HEK293 (cell line): Measurements from ENCODE around the gene SH3BP1.

Experiments used
- AEBP2 ChIP-seq: fragments of 450-650 bp; formaldehyde crosslinking; IDR thresholded peaks from 2 replicates; pipeline ENCODE4 v1.5.1; 2016; ENCODE audit warnings: missing biosample characterization, missing genetic modification characterization, borderline replicate concordance
- CTCF ChIP-seq: fragments of 450-650 bp; formaldehyde crosslinking; IDR thresholded peaks from 2 replicates; pipeline ENCODE4 v1.5.1; 2016; ENCODE audit warnings: missing biosample characterization, missing genetic modification characterization
- REST ChIP-seq: fragments of 450-650 bp; formaldehyde crosslinking; IDR thresholded peaks from 2 replicates; pipeline ENCODE4 v1.5.1; 2016; ENCODE audit warnings: missing biosample characterization, missing genetic modification characterization
- ZEB2 ChIP-seq: fragments of 450-650 bp; formaldehyde crosslinking; IDR thresholded peaks from 2 replicates; pipeline ENCODE4 v1.5.1; 2016; ENCODE audit warnings: missing biosample characterization, missing genetic modification characterization
- ZNF23 ChIP-seq: fragments of 450-650 bp; formaldehyde crosslinking; IDR thresholded peaks from 2 replicates; pipeline ENCODE4 v1.5.1; 2016; ENCODE audit warnings: missing biosample characterization, missing genetic modification characterization, borderline replicate concordance
- ZNF362 ChIP-seq: fragments of 450-650 bp; formaldehyde crosslinking; IDR thresholded peaks from 2 replicates; pipeline ENCODE4 v1.5.1; 2016; ENCODE audit warnings: missing biosample characterization, missing genetic modification characterization
- ZNF398 ChIP-seq: fragments of 450-650 bp; formaldehyde crosslinking; IDR thresholded peaks from 2 replicates; pipeline ENCODE4 v1.5.1; 2017; ENCODE audit warnings: missing biosample characterization, missing genetic modification characterization
- ZNF404 ChIP-seq: fragments of 450-650 bp; formaldehyde crosslinking; IDR thresholded peaks from 2 replicates; pipeline ENCODE4 v1.5.1; 2017; ENCODE audit warnings: missing biosample characterization, missing genetic modification characterization
- ZNF596 ChIP-seq: fragments of 450-650 bp; IDR thresholded peaks from 2 replicates; pipeline ENCODE4 v1.5.0; 2018; ENCODE audit warnings: missing biosample characterization, mild to moderate bottlenecking, missing genetic modification characterization, moderate library complexity
- ZNF785 ChIP-seq: fragments of 450-650 bp; formaldehyde crosslinking; IDR thresholded peaks from 2 replicates; pipeline ENCODE4 v1.5.1; 2016; ENCODE audit warnings: missing biosample characterization, missing genetic modification characterization
- ZNF791 ChIP-seq: fragments of 450-650 bp; formaldehyde crosslinking; IDR thresholded peaks from 2 replicates; pipeline ENCODE4 v1.5.1; 2016; ENCODE audit warnings: missing biosample characterization, missing genetic modification characterization

GRCh38 chr22:37704645-37705044, 65.2 kb downstream of the SH3BP1 start:
- TF ChIP-seq ZNF404 (tag by site-specific recombination) (no peak), ZEB2 (no peak), AEBP2 (tag by site-specific recombination) (no peak), ZNF23 (tag by site-specific recombination) (no peak), REST (tag by site-specific recombination) (no peak), ZNF791 (tag by site-specific recombination) (no peak), ZNF785 (tag by site-specific recombination) (no peak), CTCF (no peak), ZNF398 (no peak), ZNF362 (tag by site-specific recombination) (no peak), ZNF596 (tag by site-specific recombination) (no peak)
